DOHH2 (cell line): Measurements from ENCODE around the gene NUP50.

Experiments
- CTCF ChIP-seq: fragments of 200-600 bp; sonication (generic); IDR thresholded peaks from one replicate; pipeline ENCODE4 v1.5.1; 2014; ENCODE audit warnings: antibody characterized with exemption, mild to moderate bottlenecking, low read depth, low read length; ENCODE audit not compliant: poor library complexity, severe bottlenecking
- EZH2phosphoT487 ChIP-seq: fragments of 200-600 bp; sonication (generic); IDR thresholded peaks from 2 replicates; pipeline ENCODE4 v1.6.1; 2017; ENCODE audit warnings: borderline replicate concordance, mild to moderate bottlenecking, antibody characterized with exemption, low read length, moderate library complexity, mixed read lengths

DNA sequence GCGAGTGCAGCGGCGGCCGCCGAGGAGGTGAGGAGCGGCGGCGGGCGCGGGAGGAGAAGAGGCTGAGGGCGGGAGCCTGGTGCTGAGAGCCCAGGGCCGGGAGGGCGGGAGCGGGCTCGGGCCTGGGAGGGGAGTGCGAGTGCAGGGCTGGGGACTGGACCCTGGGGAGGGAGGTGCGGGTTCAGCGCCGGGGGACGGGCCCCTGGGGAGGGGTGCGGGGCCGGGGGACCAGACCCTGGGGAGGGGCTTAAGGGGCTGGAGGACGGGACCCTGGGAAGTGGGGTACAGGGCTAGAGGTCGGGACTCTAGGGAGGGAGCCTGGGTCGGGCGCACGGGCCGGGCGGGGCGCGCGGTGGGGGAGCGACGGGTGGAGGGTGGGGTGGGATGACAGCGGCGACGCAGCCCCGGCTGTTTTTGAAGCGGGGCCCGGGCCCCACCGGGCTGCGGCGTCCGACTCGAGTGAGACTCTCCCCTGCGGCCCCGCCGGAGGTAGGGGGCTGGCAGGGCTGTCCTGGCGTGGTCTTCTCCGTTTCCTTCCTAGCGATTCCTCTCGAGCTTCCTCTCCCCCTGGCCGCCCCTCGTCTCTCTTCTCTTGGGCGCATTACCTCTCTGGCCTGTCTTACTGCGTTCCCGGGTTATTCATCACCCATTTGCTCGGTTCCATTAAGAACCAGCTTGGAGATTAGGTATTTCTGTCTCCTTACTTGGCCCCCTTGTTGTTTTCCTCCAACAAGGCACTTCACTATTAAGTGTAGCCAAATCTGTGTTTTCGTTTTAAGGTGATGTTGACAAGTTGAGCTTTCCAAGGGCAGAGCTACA, 754 bp downstream of the NUP50 start:
- TF ChIP-seq CTCF, result no peak
- no peak for TF ChIP-seq EZH2phosphoT487
